Keratinocyte (primary cell): ENCODE measurements around the gene CD96. TPM values are rescaled to one million over a fixed set of nuclear protein-coding genes. Genes with fewer than 3 reads are reported as not detected.

Source experiments
- DNase-seq: peaks from one replicate; pipeline ENCODE4 v3.0.0-alpha.2; 2011; ENCODE audit warnings: low read depth, missing footprints, low spot score
- FAIRE-seq: peaks from 2 replicates; lab custom pipeline; 2011; peaks lifted over from hg19 to GRCh38; lab: Jason Lieb, UNC
- H2AFZ ChIP-seq: 2 replicates; pipeline ENCODE4 v1.6.0; 2012; ENCODE audit warnings: low read length, control low read depth, inconsistent platforms; ENCODE audit not compliant: control insufficient read depth
- H3K27ac ChIP-seq: 2 replicates; pipeline ENCODE4 v1.5.1; 2011; ENCODE audit warnings: low read length; ENCODE audit not compliant: control insufficient read depth, insufficient read depth
- H3K27me3 ChIP-seq: 3 replicates; pipeline ENCODE4 v1.6.0; 2011; ENCODE audit warnings: low read length; ENCODE audit not compliant: control insufficient read depth, insufficient read depth; ENCODE audit errors: extremely low read depth
- H3K36me3 ChIP-seq, 2 experiments: 2 replicates in 1 of 2; 3 replicates in 1 of 2; pipeline ENCODE4 v1.5.1; 2011; ENCODE audit warnings: low read length in 2 of 2, mild to moderate bottlenecking in 1 of 2; ENCODE audit not compliant: control insufficient read depth in 2 of 2, insufficient read depth in 2 of 2; ENCODE audit errors: extremely low read depth in 1 of 2
- H3K4me1 ChIP-seq: 3 replicates; pipeline ENCODE4 v1.5.1; 2011; ENCODE audit warnings: low read length; ENCODE audit not compliant: control insufficient read depth, insufficient read depth; ENCODE audit errors: extremely low read depth
- H3K4me2 ChIP-seq: 3 replicates; pipeline ENCODE4 v1.6.0; 2011; ENCODE audit warnings: low read depth, low read length; ENCODE audit not compliant: control insufficient read depth, insufficient read depth; ENCODE audit errors: extremely low read depth
- H3K4me3 ChIP-seq, 3 experiments: fragments of 200-600 bp in 1 of 3; sonication (generic) in 1 of 3; 2 replicates in 2 of 3; 3 replicates in 1 of 3; pipeline ENCODE4 v1.5.1; 2011 to 2016; ENCODE audit warnings: low read length in 3 of 3, mild to moderate bottlenecking in 3 of 3, control low read depth in 2 of 3, inconsistent platforms in 1 of 3, low read depth in 1 of 3, mixed read lengths in 1 of 3, mixed run types in 1 of 3, moderate library complexity in 1 of 3; ENCODE audit not compliant: control insufficient read depth in 2 of 3, insufficient read depth in 2 of 3; ENCODE audit errors: extremely low read depth in 1 of 3
- H3K79me2 ChIP-seq: 2 replicates; pipeline ENCODE4 v1.6.0; 2012; ENCODE audit warnings: low read length; ENCODE audit not compliant: control insufficient read depth, insufficient read depth
- H3K9ac ChIP-seq: 3 replicates; pipeline ENCODE4 v1.6.0; 2011; ENCODE audit warnings: low read length; ENCODE audit not compliant: control insufficient read depth, insufficient read depth; ENCODE audit errors: extremely low read depth
- H3K9me1 ChIP-seq: 3 replicates; pipeline ENCODE4 v1.6.0; 2011; ENCODE audit warnings: low read length; ENCODE audit not compliant: control insufficient read depth, insufficient read depth; ENCODE audit errors: extremely low read depth
- H3K9me3 ChIP-seq: 2 replicates; pipeline ENCODE4 v1.5.1; 2012; ENCODE audit warnings: low read depth, low read length; ENCODE audit not compliant: control insufficient read depth
- H4K20me1 ChIP-seq: 3 replicates; pipeline ENCODE4 v1.6.0; 2011; ENCODE audit warnings: low read length; ENCODE audit not compliant: control insufficient read depth, insufficient read depth; ENCODE audit errors: extremely low read depth
- CTCF ChIP-seq, 3 experiments: IDR thresholded peaks in 1 of 3; conservative IDR thresholded peaks in 1 of 3; optimal IDR thresholded peaks in 1 of 3; 2 replicates in 2 of 3; 3 replicates in 1 of 3; pipeline versions ENCODE3 to v1.5.1; 2011; ENCODE audit warnings: low read length in 3 of 3, mild to moderate bottlenecking in 3 of 3, moderate library complexity in 2 of 3, control low read depth in 1 of 3, inconsistent platforms in 1 of 3; ENCODE audit not compliant: insufficient read depth in 2 of 3; ENCODE audit errors: extremely low read depth in 1 of 3
- EZH2 ChIP-seq: IDR thresholded peaks from one replicate; pipeline ENCODE4 v1.6.1; 2012; ENCODE audit warnings: inconsistent platforms, mild to moderate bottlenecking, low read length, moderate library complexity
- dilution Hi-C: fragments of 300-500 bp; cut with MboI; formaldehyde crosslinking; loops from one replicate; pipeline ENCODE4 v1.7.0; 2020; ENCODE audit warnings: low sequenced_read_pairs; ENCODE audit not compliant: extremely low pct_ligation_motif_present
- polyA plus RNA-seq, 5 experiments: library from polyadenylated mRNA; depleted of rRNA in 3 of 5; stranded (reverse) in 3 of 5; stranded (forward) in 1 of 5; unstranded in 1 of 5; fragments of >200 nt; gene quantifications; 1 replicate in 1 of 5; 2 replicates in 3 of 5; 3 replicates in 1 of 5; pipeline versions ENCODE4 v1.2.1 to v1.2.3, GENCODE V29; 2011 to 2012; ENCODE audit warnings: missing spikeins in 2 of 5, low read depth in 1 of 5, low replicate concordance in 1 of 5

Gene CD96
- polyA plus RNA-seq, 1 donor (not counting 4 experiments of a cell fraction or from before 2014, with no cell fraction given): 0.13 TPM

- no peak for DNase-seq
- Histone ChIP-seq H2AFZ (no peak overlapping the region), H3K9me3 (no peaks in the 10 kb centered on the region), H3K27me3 (no peaks in the 10 kb centered on the region), H3K79me2 (no peaks in the 10 kb centered on the region), H3K4me2 (no peak overlapping the region), H3K4me1 (no peaks in the 10 kb centered on the region), H4K20me1 (no peaks in the 10 kb centered on the region), H3K9ac (no peak overlapping the region), H3K4me3 (no peak overlapping the region), H3K36me3 (no peaks in the 10 kb centered on the region), H3K27ac (no peak overlapping the region), H3K9me1 (no peaks in the 10 kb centered on the region)
- dilution Hi-C loops: no loop called here
- FAIRE-seq: no peak
- TF ChIP-seq CTCF (optimal IDR thresholded peaks at IDR 0.05 in 1 of 3, IDR thresholded peaks at IDR 0.05 in 1 of 3, conservative IDR thresholded peaks at IDR 0.05 in 1 of 3; ENCODE audit: extremely low read depth in 1 of 3, insufficient read depth in 2 of 3, low read length in 3 of 3) (no peak), EZH2 (no peak)
These were observed 111.8 kb downstream of the CD96 start for GRCh38 chr3:111653766-111654165.

- FAIRE-seq: no peak
These were observed 120.0 kb downstream of the CD96 start for GRCh38 chr3:111662012-111662411.

More at GRCh38 chr3:111662012-111662411, 120.0 kb downstream of the CD96 start:
- no peak for TF ChIP-seq EZH2
- no peak for TF ChIP-seq CTCF (optimal IDR thresholded peaks at IDR 0.05 in 1 of 3, IDR thresholded peaks at IDR 0.05 in 1 of 3, conservative IDR thresholded peaks at IDR 0.05 in 1 of 3; ENCODE audit: extremely low read depth in 1 of 3, insufficient read depth in 2 of 3, low read length in 3 of 3)
- no peaks in the 10 kb centered on the region for H4K20me1 ChIP-seq
- no peak overlapping the region for H3K27ac ChIP-seq
- H3K4me1 ChIP-seq: peaks cover 18% of the 10 kb centered on the region
- H3K9me3 ChIP-seq: peaks cover 2% of the 10 kb centered on the region
- H3K9ac ChIP-seq: no peak overlapping the region
- H3K79me2 ChIP-seq: no peaks in the 10 kb centered on the region
- no peak overlapping the region for H3K4me3 ChIP-seq
- H3K36me3 ChIP-seq: no peaks in the 10 kb centered on the region
- dilution Hi-C loops: no loop called here
- no peaks in the 10 kb centered on the region for H3K9me1 ChIP-seq
- H3K4me2 ChIP-seq: no peak overlapping the region
- DNase-seq: no peak
- H3K27me3 ChIP-seq: no peaks in the 10 kb centered on the region
- no peak overlapping the region for H2AFZ ChIP-seq
